ENCODE measurements around the gene PPARA. TPM values are rescaled to one million over a fixed set of nuclear protein-coding genes. Genes with fewer than 3 reads are reported as not detected.

Gene PPARA
- total RNA-seq, 1 donor from 2014 or later: 1.8 TPM

GRCh38 chr22:46113910-46114517, 36.3 kb upstream of the PPARA start:
- TF ChIP-seq CTCF (IDR thresholded peaks at IDR 0.05; ENCODE audit: partially characterized antibody, unreplicated experiment): no peak

GRCh38 chr22:46114518-46115387, 35.6 kb upstream of the PPARA start:
- H3K27me3 Mint-ChIP-seq (ENCODE audit: unreplicated experiment): peaks cover 1% of the 10 kb centered on the region
- no peak overlapping the region for H3K27ac Mint-ChIP-seq (ENCODE audit: unreplicated experiment)
- no peaks in the 10 kb centered on the region for H3K36me3 Mint-ChIP-seq (ENCODE audit: unreplicated experiment)
- no peaks in the 10 kb centered on the region for H3K9me3 Mint-ChIP-seq (ENCODE audit: unreplicated experiment)
- DNase-seq: no peak
- no peak overlapping the region for H3K4me3 Mint-ChIP-seq (ENCODE audit: unreplicated experiment)
- TF ChIP-seq CTCF (IDR thresholded peaks at IDR 0.05; ENCODE audit: partially characterized antibody, unreplicated experiment): no peak
- H3K4me1 Mint-ChIP-seq (ENCODE audit: low read depth, unreplicated experiment): no peaks in the 10 kb centered on the region

More at GRCh38 chr22:46113910-46114517, 36.3 kb upstream of the PPARA start:
- Mint-ChIP-seq H3K4me1 (ENCODE audit: low read depth, unreplicated experiment) (no peaks in the 10 kb centered on the region), H3K36me3 (ENCODE audit: unreplicated experiment) (no peaks in the 10 kb centered on the region), H3K27me3 (ENCODE audit: unreplicated experiment) (peaks cover 1% of the 10 kb centered on the region), H3K27ac (ENCODE audit: unreplicated experiment) (no peak overlapping the region), H3K4me3 (ENCODE audit: unreplicated experiment) (no peak overlapping the region), H3K9me3 (ENCODE audit: unreplicated experiment) (no peaks in the 10 kb centered on the region)
- DNase-seq: no peak

- no peak overlapping the region for H3K27ac Mint-ChIP-seq (ENCODE audit: unreplicated experiment)
- no peak for TF ChIP-seq CTCF (IDR thresholded peaks at IDR 0.05; ENCODE audit: partially characterized antibody, unreplicated experiment)
- no peak for DNase-seq
- no peak overlapping the region for H3K4me3 Mint-ChIP-seq (ENCODE audit: unreplicated experiment)
- no peaks in the 10 kb centered on the region for H3K4me1 Mint-ChIP-seq (ENCODE audit: low read depth, unreplicated experiment)
- H3K36me3 Mint-ChIP-seq (ENCODE audit: unreplicated experiment): no peaks in the 10 kb centered on the region
- no peaks in the 10 kb centered on the region for H3K9me3 Mint-ChIP-seq (ENCODE audit: unreplicated experiment)
- H3K27me3 Mint-ChIP-seq (ENCODE audit: unreplicated experiment): peaks cover 3% of the 10 kb centered on the region
Observed at GRCh38 chr22:46115388-46115678, 35.0 kb upstream of the PPARA start.

GRCh38 chr22:46115755-46116490, 34.4 kb upstream of the PPARA start:
- H3K4me1 Mint-ChIP-seq (ENCODE audit: low read depth, unreplicated experiment): no peaks in the 10 kb centered on the region
- TF ChIP-seq CTCF (IDR thresholded peaks at IDR 0.05; ENCODE audit: partially characterized antibody, unreplicated experiment): no peak
- H3K4me3 Mint-ChIP-seq (ENCODE audit: unreplicated experiment): no peak overlapping the region

More at GRCh38 chr22:46115755-46116490, 34.4 kb upstream of the PPARA start:
- no peak overlapping the region for H3K27ac Mint-ChIP-seq (ENCODE audit: unreplicated experiment)
- no peak for DNase-seq
- H3K36me3 Mint-ChIP-seq (ENCODE audit: unreplicated experiment): no peaks in the 10 kb centered on the region
- peaks cover 3% of the 10 kb centered on the region for H3K27me3 Mint-ChIP-seq (ENCODE audit: unreplicated experiment)
- no peaks in the 10 kb centered on the region for H3K9me3 Mint-ChIP-seq (ENCODE audit: unreplicated experiment)
